Activated CD8-positive, alpha-beta memory T cell treated with anti-CD3 and anti-CD28 coated beads, Interleukin-2, amount 50 U/mL, for 1 hour (primary cell): ENCODE results near the gene C20orf204.

Experiments used
- DNase-seq: peaks from one replicate; pipeline ENCODE4 v3.0.0-alpha.2; 2020; ENCODE audit errors: extremely low read depth

The C20orf204 gene

DNA sequence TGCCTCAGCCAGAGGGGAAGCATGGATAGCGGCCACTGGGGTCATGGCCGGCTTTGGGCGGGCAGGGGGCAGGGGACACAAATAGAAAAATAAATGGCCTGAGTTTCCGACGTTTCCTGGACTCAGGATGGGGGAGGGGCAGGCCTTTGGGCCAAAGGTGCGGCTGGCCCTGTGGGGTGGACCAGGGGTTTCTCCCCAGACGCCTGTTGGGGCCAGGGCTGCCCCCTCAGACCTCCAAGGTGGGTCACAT is 20.6 kb downstream of the C20orf204 start:
- no peak for DNase-seq

DNA sequence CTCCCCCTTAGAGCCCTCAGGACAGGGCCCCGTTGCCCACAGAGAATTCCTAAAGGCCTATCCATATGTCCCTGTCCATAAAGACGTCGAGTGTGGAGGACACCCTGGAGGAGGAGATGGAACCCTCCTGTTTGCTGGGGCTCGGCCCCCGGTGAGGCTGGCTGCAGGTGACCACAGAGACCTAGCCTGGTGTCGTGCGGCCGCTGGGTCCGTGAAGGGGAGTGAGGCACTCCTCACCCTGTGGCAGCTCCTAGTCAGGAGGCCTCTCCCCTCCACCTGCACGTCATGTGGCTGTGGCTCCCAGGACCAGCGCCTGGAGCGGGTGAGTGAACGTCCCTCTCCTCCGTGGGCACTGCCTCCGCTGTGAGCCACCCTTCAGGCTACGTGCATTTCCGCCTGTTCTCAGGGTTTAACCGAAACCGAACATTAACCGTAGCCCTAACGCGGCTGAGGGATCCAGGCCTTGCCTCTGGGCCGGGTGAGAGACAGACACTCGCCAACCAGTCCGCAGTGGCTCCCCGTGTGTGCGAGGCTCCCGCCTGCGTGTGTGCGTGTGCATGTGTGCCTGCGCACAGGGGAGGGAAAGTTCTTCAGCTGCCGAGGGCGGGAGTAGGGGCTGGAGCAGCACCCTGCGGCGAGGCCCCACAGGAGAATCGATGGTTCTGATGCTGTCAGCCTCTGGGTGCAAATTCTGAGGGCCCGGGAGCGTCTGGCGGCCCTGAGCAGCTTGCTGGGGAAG is 21.1 kb downstream of the C20orf204 start:
- DNase-seq: no peak

DNA sequence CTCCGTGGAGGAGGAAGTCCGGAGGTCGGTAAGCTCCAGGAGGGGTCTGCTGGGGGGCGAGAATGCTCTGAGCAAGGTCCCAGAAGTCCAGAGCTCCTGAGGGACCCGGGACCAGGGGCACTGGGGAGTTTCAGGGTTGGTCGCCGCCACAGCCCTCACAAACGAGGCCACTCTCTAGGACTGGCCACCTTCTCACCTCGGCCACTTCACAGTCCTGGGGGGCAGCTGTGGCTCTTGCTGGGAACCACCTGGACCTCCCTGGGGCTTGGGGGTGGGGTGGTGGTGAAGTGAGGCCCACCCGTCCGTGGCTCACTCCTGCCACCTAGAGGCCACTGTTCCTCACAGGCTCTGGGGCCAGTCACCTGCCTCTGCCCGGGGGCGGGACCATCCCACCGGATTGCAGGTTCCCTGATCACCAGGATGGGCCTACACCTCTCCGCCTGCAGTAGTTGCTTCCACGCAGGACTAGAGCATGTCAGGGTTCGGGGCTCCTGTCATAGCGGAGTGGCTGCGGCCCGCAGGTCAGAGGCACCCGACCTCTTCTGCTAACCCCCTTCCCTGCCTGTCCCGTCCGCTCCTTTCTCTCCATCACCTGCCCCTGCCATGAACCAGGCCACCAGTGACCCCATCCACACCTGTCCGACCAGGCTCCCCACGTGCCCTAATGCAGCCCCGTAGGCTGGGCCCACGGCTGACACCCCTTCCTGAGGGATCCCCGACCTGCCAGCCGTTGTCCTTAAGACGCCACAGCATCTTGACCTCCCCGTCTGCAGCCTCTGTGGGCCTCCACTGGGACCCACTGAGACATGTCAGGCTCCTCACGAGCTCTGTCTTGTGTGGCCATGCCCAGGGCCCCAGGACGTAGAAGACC is 21.9 kb downstream of the C20orf204 start:
- DNase-seq: no peak

- DNase-seq: no peak
These were observed 22.6 kb downstream of the C20orf204 start for GRCh38 chr20:64058536-64058935.

- no peak for DNase-seq
These were observed 26.3 kb downstream of the C20orf204 start for GRCh38 chr20:64062276-64062595.

DNA sequence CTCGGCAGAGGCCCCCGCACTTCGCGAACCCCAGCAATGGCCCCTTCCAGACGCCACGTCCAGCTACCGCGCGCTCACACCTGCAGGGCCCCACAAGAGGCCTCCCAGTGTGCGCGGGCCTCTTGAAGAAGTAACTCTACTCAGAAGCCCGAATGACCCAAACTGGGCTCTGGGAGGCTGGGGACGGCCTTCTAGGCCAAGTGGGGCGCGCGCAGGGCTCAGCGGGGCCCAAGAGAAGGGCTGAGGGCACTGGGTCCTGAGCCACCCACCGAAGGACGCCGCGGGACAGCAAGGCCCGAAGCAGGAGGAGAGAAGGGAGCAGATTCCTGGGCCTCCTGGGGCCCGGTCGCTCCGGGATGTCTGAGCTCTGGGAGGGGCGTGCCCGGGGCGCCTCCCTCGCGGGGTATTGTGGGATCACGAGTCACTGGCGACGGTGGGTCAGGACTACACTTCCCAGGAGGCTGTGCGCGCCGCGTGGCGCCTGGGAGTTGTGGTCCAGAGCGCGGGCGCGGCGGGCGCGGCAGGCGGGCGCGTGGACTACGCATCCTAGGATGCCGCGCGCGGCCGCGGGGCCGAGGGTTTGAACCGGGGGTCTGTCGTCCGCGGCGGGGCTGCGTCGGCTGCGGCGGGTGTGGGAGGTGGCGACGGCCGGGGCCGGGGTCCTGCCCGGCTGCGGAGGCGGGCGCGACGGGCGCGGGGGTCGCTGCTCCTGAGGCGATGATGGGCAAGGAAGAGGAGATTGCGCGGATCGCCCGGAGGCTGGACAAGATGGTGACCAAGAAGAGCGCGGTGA is 26.8 kb downstream of the C20orf204 start, which contains the start of gene TCEA2:
TCEA2 (plus strand) TSS at position 603 of the 793 bp plus-strand sequence; CDS start at position 718, 115 bp downstream.
- peak; percentile 76 for DNase-seq

DNA sequence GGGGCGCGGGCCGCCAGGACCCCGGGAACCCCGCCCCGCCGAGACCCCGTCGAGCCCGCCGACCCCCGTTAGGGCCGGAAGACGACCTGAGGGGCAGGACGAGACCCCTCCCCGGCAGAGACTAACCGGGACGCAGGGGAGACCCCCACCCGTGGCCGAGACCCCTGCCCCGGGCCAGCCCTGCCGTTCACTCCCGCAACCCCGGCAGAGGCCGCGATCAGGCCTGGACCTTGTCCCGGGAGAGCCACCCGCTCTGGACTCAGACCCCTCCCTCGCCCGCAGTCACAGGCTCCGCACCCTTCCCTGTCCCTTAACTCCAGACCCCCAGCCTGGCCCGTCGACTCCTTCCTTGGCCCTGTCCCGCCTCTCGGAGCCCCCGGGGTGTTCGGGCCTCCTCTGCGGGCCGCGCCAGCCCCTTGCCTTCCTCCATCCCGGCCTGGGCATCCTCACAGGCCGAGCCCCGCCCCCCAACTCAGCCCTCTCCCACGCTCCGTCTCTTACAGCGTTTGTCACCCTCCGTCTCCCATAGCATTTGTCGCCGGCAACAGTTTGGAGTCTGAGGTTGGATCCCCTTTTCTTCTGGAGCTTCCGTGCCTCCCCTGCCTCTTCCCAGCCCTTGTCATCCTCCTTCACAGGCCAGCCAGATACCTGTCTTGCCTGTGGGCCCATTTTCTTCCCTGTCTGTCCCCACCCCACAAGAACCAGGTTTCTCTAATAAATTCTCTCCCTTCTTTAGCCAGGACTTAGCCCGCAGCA is 27.6 kb downstream of the C20orf204 start:
- no peak for DNase-seq

GRCh38 chr20:64064145-64064698 is 28.2 kb downstream of the C20orf204 start:
- DNase-seq: no peak

DNA sequence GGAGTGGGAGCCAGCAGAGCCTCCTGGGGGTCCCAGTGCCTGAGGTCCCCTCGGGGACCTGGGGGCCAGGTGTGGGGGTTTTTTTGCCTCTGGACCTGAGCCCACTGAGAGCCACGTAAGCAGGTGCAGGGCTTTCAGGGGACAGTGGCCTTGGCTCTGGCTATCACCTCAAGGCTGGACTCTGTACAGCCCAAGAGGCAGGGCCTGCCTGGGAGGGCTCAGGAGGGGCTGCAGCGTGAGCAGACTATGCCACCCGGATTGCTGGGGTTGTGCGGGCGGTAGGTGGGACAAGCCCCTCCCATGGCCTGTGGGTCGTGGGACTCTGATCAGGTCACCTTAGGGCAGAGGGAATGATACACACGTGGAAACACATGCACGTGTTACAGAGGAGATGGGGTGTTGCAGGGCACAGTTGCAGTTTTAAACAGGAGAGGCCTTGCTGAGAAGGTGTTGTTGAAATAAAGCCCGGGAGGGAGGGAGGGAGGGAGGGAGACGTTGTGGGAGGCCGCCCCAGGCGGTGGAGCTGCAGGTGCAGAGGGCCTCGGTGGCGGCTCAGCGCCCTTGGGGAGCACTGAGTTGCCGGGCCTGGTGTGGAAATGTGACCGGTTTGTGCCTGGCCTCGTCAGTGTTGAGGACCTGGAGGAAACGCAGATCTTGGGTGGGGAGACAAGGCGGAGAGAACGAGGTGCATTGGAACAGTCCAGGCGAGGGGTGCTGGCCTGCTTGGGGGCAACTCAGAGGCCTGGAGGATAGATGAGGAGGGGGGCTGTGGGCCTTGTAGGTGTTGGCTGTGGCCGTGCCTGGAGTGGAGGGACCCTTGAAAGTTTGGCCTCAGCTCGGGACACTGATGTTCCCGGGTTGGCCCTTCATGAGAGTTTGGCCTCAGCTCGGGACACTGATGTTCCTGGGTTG is 29.3 kb downstream of the C20orf204 start:
- no peak for DNase-seq

DNA sequence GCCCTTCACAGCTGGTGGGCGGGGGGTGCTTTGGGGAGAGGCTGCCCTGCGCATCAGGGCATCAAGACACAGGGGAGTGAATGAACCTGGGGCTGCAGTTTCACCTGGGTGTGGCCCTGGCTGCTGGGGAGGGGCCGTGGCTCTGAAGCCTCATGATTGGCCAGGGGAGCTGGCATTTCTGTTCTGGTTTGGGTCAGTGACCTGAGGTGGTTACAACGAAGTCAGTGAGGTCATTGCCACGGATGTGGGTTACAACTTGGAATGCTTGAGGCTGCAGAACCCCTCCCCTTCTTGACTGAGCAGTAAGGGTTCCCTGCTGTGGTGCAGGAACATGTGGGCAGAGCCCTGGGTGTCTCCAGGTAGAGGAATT is 30.0 kb downstream of the C20orf204 start:
- DNase-seq: no peak

DNA sequence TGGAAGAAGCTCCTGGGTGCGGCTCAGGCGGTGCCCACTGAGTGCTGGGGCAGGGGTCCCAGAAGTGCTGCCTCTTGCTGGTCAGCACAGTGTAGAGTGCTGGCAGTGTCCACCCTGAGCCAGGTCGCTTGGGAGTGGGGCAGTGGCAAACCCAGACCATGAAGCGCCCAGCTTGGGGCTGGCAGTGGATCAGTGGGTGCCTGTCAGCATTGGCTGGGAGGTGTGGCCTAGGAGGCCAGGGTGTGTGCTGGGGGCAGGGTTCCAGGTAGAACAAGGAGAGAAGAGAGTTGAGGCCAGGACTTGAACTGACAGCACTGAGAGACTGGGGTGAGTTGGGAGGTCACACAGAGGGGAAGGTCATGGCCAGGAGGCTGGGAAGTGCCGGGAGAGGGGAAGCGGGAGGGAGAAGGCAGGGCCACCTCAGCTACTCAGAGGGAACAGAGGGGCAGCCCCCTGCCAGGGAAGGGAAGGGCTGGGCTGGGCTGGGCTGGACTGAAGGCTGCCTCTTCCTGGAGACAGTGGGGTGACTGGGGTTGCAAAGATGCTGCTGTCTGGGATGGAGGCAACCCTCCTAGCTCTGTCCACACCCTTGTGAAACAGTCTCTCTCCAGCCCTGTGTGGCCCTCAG is 31.1 kb downstream of the C20orf204 start:
- DNase-seq: no peak

- no peak for DNase-seq
These were observed 31.8 kb downstream of the C20orf204 start for GRCh38 chr20:64067733-64068307.

- no peak for DNase-seq
These were observed 32.6 kb downstream of the C20orf204 start for GRCh38 chr20:64068386-64069208.

DNA sequence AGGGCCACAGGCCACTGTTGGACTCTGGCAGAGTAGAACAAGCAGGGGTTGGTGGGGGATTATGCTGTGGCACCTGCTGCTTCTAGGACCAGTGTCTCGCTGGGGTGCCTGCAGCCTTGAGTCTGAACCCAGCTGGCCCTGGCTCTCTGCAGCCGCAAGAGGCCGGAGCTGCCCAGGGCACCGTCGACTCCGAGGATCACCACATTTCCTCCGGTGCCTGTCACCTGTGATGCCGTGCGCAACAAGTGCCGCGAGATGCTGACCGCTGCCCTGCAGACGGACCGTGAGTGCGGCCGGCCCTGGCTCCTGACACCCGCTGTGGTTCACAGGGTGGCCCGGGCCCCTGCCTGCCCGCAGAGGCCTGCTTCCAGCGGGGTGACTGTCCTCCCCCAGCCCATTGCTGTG is 33.2 kb downstream of the C20orf204 start:
- DNase-seq: no peak

GRCh38 chr20:64069614-64070243 is 33.7 kb downstream of the C20orf204 start:
- DNase-seq: no peak

DNA sequence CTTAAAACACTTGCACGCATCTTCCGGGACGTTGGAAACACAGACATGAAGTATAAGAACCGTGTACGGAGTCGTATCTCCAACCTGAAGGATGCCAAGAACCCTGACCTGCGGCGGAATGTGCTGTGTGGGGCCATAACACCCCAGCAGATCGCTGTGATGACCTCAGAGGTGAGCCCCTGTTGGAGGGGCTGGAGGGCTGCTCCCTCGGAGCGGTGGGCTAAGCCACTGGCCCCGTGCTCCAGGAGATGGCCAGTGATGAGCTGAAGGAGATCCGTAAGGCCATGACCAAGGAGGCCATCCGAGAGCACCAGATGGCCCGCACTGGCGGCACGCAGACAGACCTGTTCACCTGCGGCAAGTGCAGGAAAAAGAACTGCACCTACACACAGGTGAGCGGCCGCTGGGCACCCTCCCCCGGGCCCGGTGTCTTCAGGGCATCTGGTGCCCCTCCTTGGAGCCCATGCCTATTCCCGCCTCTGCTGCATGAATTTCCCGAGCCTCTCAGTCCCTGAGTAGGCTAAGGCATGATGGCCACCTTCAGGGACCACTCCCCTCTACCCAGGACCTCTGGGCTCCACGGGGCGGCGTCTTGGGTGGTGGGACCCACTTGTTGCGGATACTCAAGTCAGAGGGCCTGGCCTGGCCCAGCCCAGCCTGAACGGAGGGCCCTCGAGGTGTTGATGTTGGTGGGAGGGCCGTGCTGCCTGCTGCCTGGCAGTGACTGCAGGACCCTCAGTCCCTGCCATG is 34.4 kb downstream of the C20orf204 start:
- DNase-seq: no peak
